Breast epithelium (tissue), 3 donors: ENCODE results near the gene FAU.

Experiments used
- POLR2A ChIP-seq: fragments of 450-650 bp; IDR thresholded peaks from one replicate; pipeline ENCODE4 v1.6.1; 2016; ENCODE audit warnings: antibody characterized with exemption, mild to moderate bottlenecking, moderate library complexity
- TF ChIP-seq, protein P1 (sequence below), 3 donors: fragments of 450-650 bp; IDR thresholded peaks; one replicate each; pipeline ENCODE4 v1.5.1; 2016 to 2017; ENCODE audit warnings: antibody characterized with exemption in 3 of 3, mild to moderate bottlenecking in 3 of 3, moderate library complexity in 3 of 3

DNA sequence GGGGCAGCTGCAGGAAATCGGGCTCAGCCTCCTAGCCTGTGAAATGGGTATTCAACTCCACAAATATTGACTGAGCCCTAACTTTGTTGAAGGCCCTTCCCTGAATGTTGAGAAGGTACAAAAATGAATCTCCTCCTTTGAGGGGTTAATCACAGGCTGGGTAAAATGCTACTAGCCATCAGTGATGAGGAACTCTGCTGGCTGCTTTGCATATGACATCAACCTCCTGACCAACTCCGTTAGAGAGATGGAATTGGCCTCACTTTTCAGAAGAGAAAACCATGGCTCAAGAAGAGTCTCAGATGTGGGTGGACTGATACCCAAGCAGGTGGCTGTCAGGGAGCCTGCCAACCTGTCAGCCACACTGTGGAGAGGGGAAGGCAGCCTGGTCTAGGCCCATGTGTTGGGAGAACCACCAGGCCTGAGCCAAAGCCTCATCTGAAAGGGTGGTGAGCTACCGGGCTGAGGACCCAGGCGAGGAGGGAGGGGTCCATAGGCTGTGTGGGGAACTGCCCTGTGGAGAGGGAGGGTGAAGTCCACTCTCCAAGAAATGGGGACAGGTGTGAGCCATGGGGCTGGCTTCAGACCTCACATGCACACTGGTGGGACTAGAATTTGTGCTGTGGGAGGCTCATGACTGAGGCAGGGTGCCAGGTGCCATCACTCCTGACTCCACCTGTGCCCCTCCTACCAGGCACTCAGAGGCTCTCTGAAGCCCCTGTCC, 49.9 kb downstream of the FAU start:
- TF ChIP-seq POLR2A, result no peak
- TF ChIP-seq, protein P1, sequence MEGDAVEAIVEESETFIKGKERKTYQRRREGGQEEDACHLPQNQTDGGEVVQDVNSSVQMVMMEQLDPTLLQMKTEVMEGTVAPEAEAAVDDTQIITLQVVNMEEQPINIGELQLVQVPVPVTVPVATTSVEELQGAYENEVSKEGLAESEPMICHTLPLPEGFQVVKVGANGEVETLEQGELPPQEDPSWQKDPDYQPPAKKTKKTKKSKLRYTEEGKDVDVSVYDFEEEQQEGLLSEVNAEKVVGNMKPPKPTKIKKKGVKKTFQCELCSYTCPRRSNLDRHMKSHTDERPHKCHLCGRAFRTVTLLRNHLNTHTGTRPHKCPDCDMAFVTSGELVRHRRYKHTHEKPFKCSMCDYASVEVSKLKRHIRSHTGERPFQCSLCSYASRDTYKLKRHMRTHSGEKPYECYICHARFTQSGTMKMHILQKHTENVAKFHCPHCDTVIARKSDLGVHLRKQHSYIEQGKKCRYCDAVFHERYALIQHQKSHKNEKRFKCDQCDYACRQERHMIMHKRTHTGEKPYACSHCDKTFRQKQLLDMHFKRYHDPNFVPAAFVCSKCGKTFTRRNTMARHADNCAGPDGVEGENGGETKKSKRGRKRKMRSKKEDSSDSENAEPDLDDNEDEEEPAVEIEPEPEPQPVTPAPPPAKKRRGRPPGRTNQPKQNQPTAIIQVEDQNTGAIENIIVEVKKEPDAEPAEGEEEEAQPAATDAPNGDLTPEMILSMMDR (IDR thresholded peaks at IDR 0.05), result no peak
